HG02884 (cell line): ENCODE results near the gene GRAMD1B.

Experiments used
- ATAC-seq: cut with Tn5 transposase; IDR thresholded peaks from one replicate; pipeline ENCODE4 v1.9.1; 2021; ENCODE audit warnings: mild to moderate bottlenecking, moderate library complexity; ENCODE audit not compliant: unreplicated experiment

The GRAMD1B gene

GRCh38 chr11:123408619-123409455 lies 21.2 kb upstream of the GRAMD1B start:
- ATAC-seq, result no peak

- ATAC-seq, result no peak
Measured at GRCh38 chr11:123409456-123410217, 20.4 kb upstream of the GRAMD1B start.

- ATAC-seq, result no peak
Measured at GRCh38 chr11:123410218-123410549, 19.9 kb upstream of the GRAMD1B start.

- no peak for ATAC-seq
Measured at GRCh38 chr11:123413636-123414035, 16.4 kb upstream of the GRAMD1B start.

GRCh38 chr11:123416566-123416965 lies 13.5 kb upstream of the GRAMD1B start:
- no peak for ATAC-seq

GRCh38 chr11:123418351-123419114 lies 11.5 kb upstream of the GRAMD1B start:
- no peak for ATAC-seq

- no peak for ATAC-seq
Measured at GRCh38 chr11:123419731-123420452, 10.2 kb upstream of the GRAMD1B start.

GRCh38 chr11:123421589-123421988 lies 8.5 kb upstream of the GRAMD1B start:
- no peak for ATAC-seq

- no peak for ATAC-seq
Measured at GRCh38 chr11:123425367-123425766, 4.7 kb upstream of the GRAMD1B start.

- ATAC-seq, result no peak
Measured at GRCh38 chr11:123426789-123427188, 3.3 kb upstream of the GRAMD1B start.

GRCh38 chr11:123427405-123427804 lies 2.7 kb upstream of the GRAMD1B start:
- no peak for ATAC-seq

- no peak for ATAC-seq
Measured at GRCh38 chr11:123428116-123428715, 1.9 kb upstream of the GRAMD1B start.

- ATAC-seq, result no peak
Measured at GRCh38 chr11:123429336-123429735, 733 bp upstream of the GRAMD1B start.

GRCh38 chr11:123430721-123431497 lies 840 bp downstream of the GRAMD1B start:
- ATAC-seq, result peak; percentile 54

- no peak for ATAC-seq
Measured at GRCh38 chr11:123431619-123432018, 1.6 kb downstream of the GRAMD1B start.

- no peak for ATAC-seq
Measured at GRCh38 chr11:123434262-123434661, 4.2 kb downstream of the GRAMD1B start.

GRCh38 chr11:123434911-123435310 lies 4.8 kb downstream of the GRAMD1B start:
- no peak for ATAC-seq

GRCh38 chr11:123437236-123437979 lies 7.3 kb downstream of the GRAMD1B start:
- no peak for ATAC-seq

- no peak for ATAC-seq
Measured at GRCh38 chr11:123438131-123438627, 8.1 kb downstream of the GRAMD1B start.
